22Rv1 (cell line): ENCODE data around the gene GGN.

Source experiments
- H3K27ac ChIP-seq: fragments of 450-650 bp; 2 replicates; pipeline ENCODE4 v1.5.1; 2017
- ZFX ChIP-seq: fragments of 450-650 bp; IDR thresholded peaks from 2 replicates; pipeline ENCODE4 v1.6.1; 2017; ENCODE audit warnings: antibody characterized with exemption, borderline replicate concordance
- TF ChIP-seq, protein P1 (sequence below): fragments of 450-650 bp; IDR thresholded peaks from 2 replicates; pipeline ENCODE4 v1.5.1; 2017; ENCODE audit warnings: mild to moderate bottlenecking

The GGN gene

DNA sequence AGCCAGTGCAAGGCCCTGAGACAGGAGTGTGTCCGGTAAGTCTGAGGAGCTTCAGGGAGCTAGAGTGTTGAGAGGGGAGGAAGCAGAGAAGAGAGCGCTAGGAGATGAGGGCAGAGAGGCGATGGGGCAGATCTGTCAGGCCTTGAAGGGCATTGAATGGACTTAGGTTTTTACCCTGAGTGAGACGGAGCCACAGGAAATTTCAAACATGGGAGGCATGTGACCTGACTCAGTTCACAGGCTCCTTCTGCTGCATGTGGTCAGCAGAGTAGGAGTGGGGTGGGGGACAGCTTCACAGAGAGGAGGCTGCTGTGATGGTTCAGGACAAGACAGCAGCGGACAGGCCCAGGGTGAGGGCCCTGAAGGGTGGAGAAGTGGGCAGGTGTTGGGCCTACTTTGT is 12.5 kb upstream of the GGN start:
- TF ChIP-seq, protein P1, sequence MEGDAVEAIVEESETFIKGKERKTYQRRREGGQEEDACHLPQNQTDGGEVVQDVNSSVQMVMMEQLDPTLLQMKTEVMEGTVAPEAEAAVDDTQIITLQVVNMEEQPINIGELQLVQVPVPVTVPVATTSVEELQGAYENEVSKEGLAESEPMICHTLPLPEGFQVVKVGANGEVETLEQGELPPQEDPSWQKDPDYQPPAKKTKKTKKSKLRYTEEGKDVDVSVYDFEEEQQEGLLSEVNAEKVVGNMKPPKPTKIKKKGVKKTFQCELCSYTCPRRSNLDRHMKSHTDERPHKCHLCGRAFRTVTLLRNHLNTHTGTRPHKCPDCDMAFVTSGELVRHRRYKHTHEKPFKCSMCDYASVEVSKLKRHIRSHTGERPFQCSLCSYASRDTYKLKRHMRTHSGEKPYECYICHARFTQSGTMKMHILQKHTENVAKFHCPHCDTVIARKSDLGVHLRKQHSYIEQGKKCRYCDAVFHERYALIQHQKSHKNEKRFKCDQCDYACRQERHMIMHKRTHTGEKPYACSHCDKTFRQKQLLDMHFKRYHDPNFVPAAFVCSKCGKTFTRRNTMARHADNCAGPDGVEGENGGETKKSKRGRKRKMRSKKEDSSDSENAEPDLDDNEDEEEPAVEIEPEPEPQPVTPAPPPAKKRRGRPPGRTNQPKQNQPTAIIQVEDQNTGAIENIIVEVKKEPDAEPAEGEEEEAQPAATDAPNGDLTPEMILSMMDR = no peak
- no peak for TF ChIP-seq ZFX
- H3K27ac ChIP-seq = peak overlapping the region; percentile 75

DNA sequence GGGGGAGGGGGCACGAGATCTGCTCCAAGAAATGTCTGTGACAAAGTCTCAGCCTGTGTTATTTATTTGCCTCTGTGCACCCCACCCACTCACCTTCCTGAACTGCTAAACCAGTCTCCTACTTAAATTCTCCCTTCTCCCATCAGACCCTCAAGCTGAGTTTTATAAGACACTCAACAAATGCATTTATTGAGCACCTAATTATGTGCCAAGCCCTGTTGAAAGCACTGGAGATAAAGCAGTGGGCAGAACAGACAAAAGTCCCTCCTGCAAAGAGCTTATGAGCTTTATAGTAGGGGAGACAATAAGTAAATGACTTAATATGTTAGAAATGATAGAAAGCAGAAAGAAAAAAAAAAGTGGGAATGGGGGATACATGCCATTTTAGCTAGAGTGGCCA is 11.7 kb upstream of the GGN start:
- peak overlapping the region; percentile 75; the same call in 1 of the 2 replicates for H3K27ac ChIP-seq
- TF ChIP-seq, protein P1 = no peak
- TF ChIP-seq ZFX = no peak

DNA sequence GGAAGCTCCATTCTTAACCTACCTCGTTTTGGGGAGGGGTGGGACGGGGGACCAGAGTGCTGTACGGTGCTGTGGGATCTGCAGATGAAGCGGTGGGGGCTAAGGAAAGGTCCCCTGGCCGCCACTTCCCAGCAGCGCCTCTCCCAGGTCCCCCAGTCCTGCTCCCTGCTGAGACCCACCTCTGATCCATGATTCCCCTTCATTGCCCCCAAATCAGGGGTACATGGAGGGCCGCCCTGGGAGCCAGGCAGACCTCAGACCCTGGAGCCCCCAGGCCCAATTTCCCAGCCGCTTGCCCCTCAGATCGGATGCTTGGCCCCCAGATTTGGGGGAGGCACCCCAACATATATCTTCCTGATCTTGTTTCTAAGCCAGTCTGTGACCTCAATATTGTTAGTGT is 11.2 kb upstream of the GGN start:
- no peak for TF ChIP-seq ZFX
- TF ChIP-seq, protein P1 = no peak
- no peak overlapping the region for H3K27ac ChIP-seq

DNA sequence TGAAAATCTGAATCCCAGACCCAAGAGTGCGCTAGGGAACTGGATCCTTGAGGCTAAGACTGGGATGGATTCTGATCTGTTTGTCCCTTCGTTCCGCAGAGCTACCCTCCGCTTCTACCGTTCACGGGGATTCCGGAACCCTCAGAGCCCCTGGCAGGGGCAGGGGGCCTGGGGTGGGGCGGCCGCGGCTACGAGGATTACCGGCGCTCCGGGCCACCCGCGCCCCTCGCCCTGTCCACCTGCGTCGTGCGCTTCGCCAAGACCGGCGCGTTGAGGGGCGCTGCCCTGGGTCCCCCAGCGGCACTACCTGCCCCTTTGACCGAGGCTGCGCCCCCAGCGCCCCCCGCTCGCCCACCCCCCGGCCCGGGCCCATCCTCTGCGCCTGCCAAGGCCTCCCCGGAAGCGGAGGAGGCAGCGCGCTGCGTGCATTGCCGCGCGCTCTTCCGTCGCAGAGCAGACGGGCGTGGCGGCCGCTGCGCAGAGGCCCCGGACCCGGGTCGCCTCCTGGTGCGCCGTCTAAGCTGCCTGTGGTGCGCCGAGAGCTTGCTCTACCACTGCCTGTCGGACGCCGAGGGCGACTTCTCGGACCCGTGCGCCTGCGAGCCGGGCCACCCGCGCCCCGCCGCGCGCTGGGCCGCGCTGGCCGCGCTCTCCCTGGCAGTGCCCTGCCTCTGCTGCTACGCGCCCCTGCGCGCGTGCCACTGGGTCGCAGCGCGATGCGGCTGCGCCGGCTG is 7.7 kb upstream of the GGN start:
- TF ChIP-seq ZFX = no peak
- TF ChIP-seq, protein P1 = no peak
- no peak overlapping the region for H3K27ac ChIP-seq

DNA sequence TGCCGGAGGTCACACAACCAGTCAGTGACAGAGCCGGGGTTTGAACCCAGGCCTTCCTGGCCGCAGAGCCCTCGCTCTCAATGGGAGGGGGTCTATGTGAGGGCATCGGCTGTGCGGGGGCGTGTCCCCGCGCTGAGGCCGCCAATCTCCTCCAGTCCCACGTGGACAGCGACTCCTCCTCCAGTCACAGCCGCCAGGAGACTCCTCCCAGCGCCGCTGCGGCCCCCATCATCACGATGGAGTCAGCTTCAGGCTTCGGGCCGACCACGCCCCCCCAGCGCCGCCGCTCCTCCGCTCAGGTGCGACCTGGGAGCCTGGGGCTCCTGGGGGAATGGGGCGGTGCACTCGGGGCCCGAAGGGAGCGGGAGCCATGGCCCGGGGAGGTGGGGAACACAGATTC is 6.7 kb upstream of the GGN start:
- no peak overlapping the region for H3K27ac ChIP-seq
- TF ChIP-seq, protein P1 = no peak
- TF ChIP-seq ZFX = no peak

DNA sequence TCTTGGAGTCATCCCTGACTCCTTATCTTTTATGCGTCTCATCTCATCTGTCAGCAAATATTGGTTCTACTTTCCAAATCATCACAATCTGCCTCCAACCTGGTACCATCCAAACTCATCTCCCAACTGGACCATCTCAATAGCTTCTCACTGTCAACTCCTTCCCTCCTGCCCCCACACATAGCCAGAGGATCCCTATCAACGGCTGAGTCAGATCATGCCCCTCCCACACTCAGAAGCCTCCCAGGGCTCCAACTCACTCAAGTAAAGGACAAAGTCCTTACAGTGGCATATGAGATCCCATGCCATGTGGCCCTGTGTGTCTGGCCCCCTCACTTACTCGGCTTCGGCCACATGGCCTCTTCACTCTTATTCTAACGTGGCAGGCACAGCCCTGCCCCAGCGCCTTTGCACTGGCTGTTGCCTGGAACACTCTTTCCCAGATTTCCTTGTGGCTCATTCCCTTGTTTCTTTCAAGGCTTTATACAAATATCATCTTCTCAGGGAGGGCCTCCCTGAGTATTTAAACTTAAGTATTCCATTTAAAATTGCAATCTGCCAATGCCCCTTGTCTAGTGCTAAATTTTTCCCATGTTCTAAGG is 5.0 kb upstream of the GGN start:
- no peak for TF ChIP-seq ZFX
- no peak overlapping the region for H3K27ac ChIP-seq

DNA sequence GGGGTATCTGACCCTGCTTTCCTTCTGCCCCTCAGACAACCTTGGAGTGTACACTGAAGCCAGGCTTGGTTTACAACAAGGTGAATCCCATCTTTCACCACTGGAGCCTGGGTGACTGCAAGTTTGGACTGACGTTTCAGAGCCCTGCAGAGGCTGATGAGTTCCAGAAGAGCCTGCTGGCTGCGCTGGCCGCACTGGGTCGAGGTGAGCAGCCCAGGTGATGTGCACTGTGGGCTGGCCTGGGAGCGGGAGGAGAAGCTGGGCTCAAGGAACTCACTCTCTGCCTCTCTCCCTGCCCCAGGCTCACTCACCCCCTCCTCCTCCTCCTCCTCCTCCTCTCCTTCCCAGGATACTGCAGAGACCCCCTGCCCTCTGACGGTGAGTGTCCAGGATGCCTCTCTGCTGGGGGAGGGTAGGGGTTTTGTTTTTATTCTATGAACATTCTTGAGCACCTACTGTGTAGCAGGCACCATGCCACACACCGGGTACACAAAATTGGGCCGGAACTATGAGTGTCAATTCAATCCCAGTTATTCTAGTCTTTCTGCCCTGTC is 4.2 kb upstream of the GGN start:
- no peak overlapping the region for H3K27ac ChIP-seq
- no peak for TF ChIP-seq ZFX
- TF ChIP-seq, protein P1 = no peak
